Prostate gland (tissue), 2 donors: ENCODE results near the gene XPO4. TPM values are rescaled to one million over a fixed set of nuclear protein-coding genes. Genes with fewer than 3 reads are reported as not detected.

Experiments
- DNase-seq: peaks from one replicate; pipeline ENCODE4 v3.0.0-alpha.2; 2019; ENCODE audit warnings: low spot score
- H3K27ac ChIP-seq, 2 donors: fragments of 200-600 bp; sonication (generic); 2 replicates each; pipeline ENCODE4 v1.5.1; 2017 to 2019
- H3K27me3 ChIP-seq: fragments of 200-600 bp; sonication (generic); replicated peaks from 2 replicates; pipeline ENCODE4 v1.5.1; 2019; ENCODE audit not compliant: insufficient read depth
- H3K36me3 ChIP-seq, 2 donors: fragments of 200-600 bp; sonication (generic); 1 replicate in 1 of 2; 2 replicates in 1 of 2; pipeline versions ENCODE4 v1.5.1 to v1.8.1; 2017 to 2019
- H3K4me1 ChIP-seq: fragments of 200-600 bp; sonication (generic); replicated peaks from 2 replicates; pipeline ENCODE4 v1.5.1; 2019
- H3K4me3 ChIP-seq, 2 donors: fragments of 200-600 bp; sonication (generic); 2 replicates each; pipeline ENCODE4 v1.5.1; 2017 to 2019
- H3K9me3 ChIP-seq: fragments of 200-600 bp; sonication (generic); 2 replicates; pipeline ENCODE4 v1.5.1; 2017
- POLR2A ChIP-seq: fragments of 450-650 bp; IDR thresholded peaks from one replicate; pipeline ENCODE4 v1.6.1; 2016; ENCODE audit warnings: antibody characterized with exemption, mild to moderate bottlenecking
- POLR2AphosphoS5 ChIP-seq: sonication (generic); formaldehyde crosslinking; IDR thresholded peaks from one replicate; pipeline ENCODE4 v1.6.1; 2017; ENCODE audit warnings: antibody characterized with exemption
- WGBS: methylation state at CpG from one replicate; pipeline ENCODE4 v1.1.5; 2018; 5-methylcytosine and 5-hydroxymethylcytosine counted together
- intact Hi-C: fragments of 100-400 bp; cut with DNase I; formaldehyde crosslinking; loops from one replicate; pipeline ENCODE4 v1.14.2; 2022
- total RNA-seq, 2 donors: library from RNA; depleted of rRNA; stranded (reverse); fragments of >200 nt; gene quantifications; one replicate each; pipeline ENCODE4 v1.1.0, GENCODE V29; 2016
- TF ChIP-seq, protein P1 (sequence below), 4 experiments: fragments of 200-600 bp in 2 of 4; fragments of 450-650 bp in 2 of 4; sonication (generic) in 2 of 4; IDR thresholded peaks; 1 replicate in 3 of 4; 2 replicates in 1 of 4; pipeline ENCODE4 v1.5.1; 2016 to 2019; ENCODE audit warnings: antibody characterized with exemption in 4 of 4, mild to moderate bottlenecking in 2 of 4, moderate library complexity in 2 of 4

The XPO4 gene
- total RNA-seq, 2 donors from 2014 or later = 13.3 to 21.0 TPM

DNA sequence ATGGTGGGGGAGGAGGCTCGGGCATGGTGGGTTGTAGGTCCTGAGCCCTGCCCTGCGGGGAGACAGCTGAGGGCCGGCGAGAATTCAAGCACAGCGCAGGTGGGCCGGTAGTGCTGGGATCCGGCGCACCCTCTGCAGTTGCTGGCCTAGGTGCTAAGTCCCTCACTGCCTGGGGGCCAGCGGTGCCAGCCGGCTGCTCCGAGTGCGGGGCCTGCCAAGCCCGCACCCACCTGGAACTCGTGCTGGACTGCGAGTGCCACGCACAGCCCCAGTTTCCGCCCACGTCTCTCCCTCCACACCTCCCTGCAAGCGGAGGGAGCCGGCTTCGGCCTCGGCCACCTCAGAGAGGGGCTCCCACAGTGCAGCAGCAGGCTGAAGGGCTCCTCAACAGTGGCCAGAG, 162.5 kb downstream of the XPO4 start:
- WGBS = 98% methylated on average over 22 of the region's 22 CpGs
- Histone ChIP-seq H3K27ac (no peak overlapping the region), H3K9me3 (no peaks in the 10 kb centered on the region), H3K27me3 (no peaks in the 10 kb centered on the region), H3K4me3 (no peak overlapping the region), H3K4me1 (no peaks in the 10 kb centered on the region), H3K36me3 (no peaks in the 10 kb centered on the region)
- no peak for DNase-seq
- TF ChIP-seq POLR2A (no peak), POLR2AphosphoS5 (no peak)
- TF ChIP-seq, protein P1, sequence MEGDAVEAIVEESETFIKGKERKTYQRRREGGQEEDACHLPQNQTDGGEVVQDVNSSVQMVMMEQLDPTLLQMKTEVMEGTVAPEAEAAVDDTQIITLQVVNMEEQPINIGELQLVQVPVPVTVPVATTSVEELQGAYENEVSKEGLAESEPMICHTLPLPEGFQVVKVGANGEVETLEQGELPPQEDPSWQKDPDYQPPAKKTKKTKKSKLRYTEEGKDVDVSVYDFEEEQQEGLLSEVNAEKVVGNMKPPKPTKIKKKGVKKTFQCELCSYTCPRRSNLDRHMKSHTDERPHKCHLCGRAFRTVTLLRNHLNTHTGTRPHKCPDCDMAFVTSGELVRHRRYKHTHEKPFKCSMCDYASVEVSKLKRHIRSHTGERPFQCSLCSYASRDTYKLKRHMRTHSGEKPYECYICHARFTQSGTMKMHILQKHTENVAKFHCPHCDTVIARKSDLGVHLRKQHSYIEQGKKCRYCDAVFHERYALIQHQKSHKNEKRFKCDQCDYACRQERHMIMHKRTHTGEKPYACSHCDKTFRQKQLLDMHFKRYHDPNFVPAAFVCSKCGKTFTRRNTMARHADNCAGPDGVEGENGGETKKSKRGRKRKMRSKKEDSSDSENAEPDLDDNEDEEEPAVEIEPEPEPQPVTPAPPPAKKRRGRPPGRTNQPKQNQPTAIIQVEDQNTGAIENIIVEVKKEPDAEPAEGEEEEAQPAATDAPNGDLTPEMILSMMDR (IDR thresholded peaks at IDR 0.05) = no peak
- intact Hi-C loops = no loop called here

- no peak overlapping the region for H3K4me3 ChIP-seq
- TF ChIP-seq, protein P1 (IDR thresholded peaks at IDR 0.05) = no peak
- intact Hi-C loops = no loop called here
Observed at GRCh38 chr13:20738616-20739015, 163.9 kb downstream of the XPO4 start.

GRCh38 chr13:20729633-20730585, 172.6 kb downstream of the XPO4 start:
- no peaks in the 10 kb centered on the region for H3K9me3 ChIP-seq
- no peaks in the 10 kb centered on the region for H3K27me3 ChIP-seq
- 94% methylated on average over 33 of the region's 33 CpGs for WGBS
- no peak for DNase-seq
- H3K36me3 ChIP-seq = no peaks in the 10 kb centered on the region
- TF ChIP-seq, protein P1 (IDR thresholded peaks at IDR 0.05) = no peak
- TF ChIP-seq POLR2A (no peak), POLR2AphosphoS5 (no peak)
- no peak overlapping the region for H3K4me3 ChIP-seq
- intact Hi-C loops = no loop called here
- no peaks in the 10 kb centered on the region for H3K4me1 ChIP-seq
- H3K27ac ChIP-seq = no peak overlapping the region

More at GRCh38 chr13:20738616-20739015, 163.9 kb downstream of the XPO4 start:
- 91% methylated on average over 6 of the region's 6 CpGs for WGBS
- no peaks in the 10 kb centered on the region for H3K36me3 ChIP-seq
- DNase-seq = no peak
- no peak overlapping the region for H3K27ac ChIP-seq
- H3K9me3 ChIP-seq = no peaks in the 10 kb centered on the region
- H3K4me1 ChIP-seq = no peaks in the 10 kb centered on the region
- no peaks in the 10 kb centered on the region for H3K27me3 ChIP-seq

DNA sequence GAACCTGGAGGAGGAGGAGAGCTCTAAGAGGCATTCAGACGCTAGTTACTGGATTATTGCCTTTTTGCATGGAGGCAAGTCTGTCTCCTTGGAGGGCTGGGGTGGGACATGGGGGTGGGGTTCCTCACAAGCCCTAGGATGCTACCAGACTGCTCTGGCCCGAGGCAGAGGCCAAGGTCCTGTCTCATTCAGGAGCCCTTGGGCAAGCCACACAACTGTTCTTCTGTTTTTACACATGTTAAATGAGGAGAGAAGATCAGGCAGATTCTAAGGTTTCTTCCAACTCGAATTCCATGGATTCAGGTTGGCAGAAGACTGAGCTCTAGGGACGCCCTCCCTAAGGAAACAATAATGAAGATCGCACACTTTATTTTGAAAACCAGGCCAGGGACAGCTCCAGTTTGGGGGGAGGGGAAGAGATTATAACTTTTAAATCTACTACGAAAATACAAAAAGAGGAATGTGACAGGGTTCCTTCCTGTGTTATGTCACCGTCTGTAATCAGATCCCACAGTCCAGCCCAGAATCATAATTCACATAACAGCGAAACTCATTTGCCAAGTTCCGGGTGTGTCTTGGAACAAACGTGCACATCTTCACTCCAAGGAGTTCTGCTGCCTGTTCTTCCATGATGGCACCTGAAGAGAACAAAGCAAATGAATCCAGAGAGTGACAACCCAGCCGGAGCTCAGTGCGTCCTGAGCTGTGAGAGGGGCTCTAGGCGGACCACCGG, 173.8 kb downstream of the XPO4 start:
- no peak overlapping the region for H3K27ac ChIP-seq
- WGBS = 62% methylated on average over 14 of the region's 14 CpGs
- no peaks in the 10 kb centered on the region for H3K4me1 ChIP-seq
- no peak overlapping the region for H3K4me3 ChIP-seq
- TF ChIP-seq, protein P1 (IDR thresholded peaks at IDR 0.05) = no peak
- no peak for TF ChIP-seq POLR2A
- no peak for TF ChIP-seq POLR2AphosphoS5
- intact Hi-C loops = no loop called here
- H3K9me3 ChIP-seq = no peaks in the 10 kb centered on the region
- no peak for DNase-seq
- no peaks in the 10 kb centered on the region for H3K27me3 ChIP-seq
- H3K36me3 ChIP-seq = no peaks in the 10 kb centered on the region
